ACHN (cell line): ENCODE measurements around the gene KIRREL2.
A peak's percentile ranks its signal among the peaks of the same experiment; 100 is the strongest.
"Not testable (repeated sequence)": the region's sequence is repeated elsewhere in the genome, so short reads cannot be mapped to it uniquely, and the experiment has no call there.

Source experiments
- DNase-seq: peaks from one replicate; pipeline ENCODE4 v3.0.0-alpha.2; 2015
- in situ Hi-C: cut with HindIII; loops from 2 replicates; pipeline ENCODE4 v1.10.0; 2017; ENCODE audit warnings: low sequenced_read_pairs, low pct_ligation_motif_present, low pct_unique_long_range_greater_than_20kb

KIRREL2 gene

GRCh38 chr19:35908010-35908441 lies 51.3 kb downstream of the KIRREL2 start, which contains the start of gene TYROBP:
Gene TYROBP (minus strand): TSS chr19:35908295. CDS start chr19:35908228, 67 bp downstream.
- DNase-seq, result no peak
- in situ Hi-C loops, result no loop called here

- no peak for DNase-seq
- in situ Hi-C loops, result no loop called here
These were observed 52.4 kb downstream of the KIRREL2 start for GRCh38 chr19:35908973-35909683.

GRCh38 chr19:35909684-35910035 lies 52.9 kb downstream of the KIRREL2 start:
- DNase-seq, result no peak
- in situ Hi-C loops, result no loop called here

GRCh38 chr19:35910355-35910754 lies 53.6 kb downstream of the KIRREL2 start:
- in situ Hi-C loops, DNase-seq: not testable (repeated sequence)

GRCh38 chr19:35911173-35911572 lies 54.5 kb downstream of the KIRREL2 start:
- DNase-seq, result no peak
- in situ Hi-C loops, result no loop called here

GRCh38 chr19:35911790-35912189 lies 55.1 kb downstream of the KIRREL2 start:
- in situ Hi-C loops, result no loop called here
- peak; percentile 21 for DNase-seq

- in situ Hi-C loops, result no loop called here
- DNase-seq, result no peak
These were observed 56.9 kb downstream of the KIRREL2 start for GRCh38 chr19:35913589-35913988.

- in situ Hi-C loops, result no loop called here
- no peak for DNase-seq
These were observed 58.7 kb downstream of the KIRREL2 start for GRCh38 chr19:35915443-35915842.
